ENCODE data around the gene PPP1R2.
"Not testable (repeated sequence)": the region's sequence is repeated elsewhere in the genome, so short reads cannot be mapped to it uniquely, and the experiment has no call there.

Gene PPP1R2

GRCh38 chr3:195532834-195533233 lies 10.3 kb downstream of the PPP1R2 start:
- no peak for DNase-seq

DNA sequence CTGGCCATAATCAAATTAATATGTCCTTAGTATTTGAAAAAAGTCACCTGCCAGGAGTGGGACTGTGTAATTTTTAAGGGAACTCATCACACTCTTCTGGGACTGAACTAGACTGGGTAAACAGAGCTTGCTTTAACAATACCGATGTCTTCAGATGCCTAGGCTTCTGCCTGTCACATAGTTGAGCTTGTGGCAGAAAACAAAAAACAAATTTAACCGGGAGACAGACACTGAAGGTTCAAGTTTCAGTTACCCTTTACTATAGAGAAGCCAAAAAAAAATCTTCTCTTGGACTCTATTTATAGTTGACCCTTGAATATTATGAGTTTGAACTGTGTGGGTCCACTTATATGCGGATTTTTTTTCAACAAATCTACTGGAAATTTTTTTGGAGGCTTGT lies 10.8 kb downstream of the PPP1R2 start:
- DNase-seq: no peak

- DNase-seq: no peak
Observed at GRCh38 chr3:195531683-195532082, 11.4 kb downstream of the PPP1R2 start.

DNA sequence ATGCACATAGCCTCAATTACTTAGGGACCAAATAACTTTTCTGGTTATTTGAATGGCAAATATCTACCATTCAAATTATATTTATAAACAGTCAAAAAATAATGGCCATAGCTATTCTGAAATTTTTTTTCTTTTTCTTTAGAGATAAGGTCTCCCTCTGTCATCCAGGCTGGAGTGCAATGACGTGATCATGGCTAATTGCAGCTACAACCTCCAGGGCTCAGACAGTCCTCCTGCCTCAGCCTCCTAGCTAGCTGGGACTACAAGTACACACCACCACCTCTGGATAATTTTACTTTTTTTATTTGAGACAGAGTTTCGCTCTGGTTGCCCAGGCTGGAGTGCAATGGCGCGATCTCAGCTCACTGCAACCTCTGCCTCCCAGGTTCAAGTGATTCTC lies 16.6 kb downstream of the PPP1R2 start:
- DNase-seq: peak; percentile 35

DNA sequence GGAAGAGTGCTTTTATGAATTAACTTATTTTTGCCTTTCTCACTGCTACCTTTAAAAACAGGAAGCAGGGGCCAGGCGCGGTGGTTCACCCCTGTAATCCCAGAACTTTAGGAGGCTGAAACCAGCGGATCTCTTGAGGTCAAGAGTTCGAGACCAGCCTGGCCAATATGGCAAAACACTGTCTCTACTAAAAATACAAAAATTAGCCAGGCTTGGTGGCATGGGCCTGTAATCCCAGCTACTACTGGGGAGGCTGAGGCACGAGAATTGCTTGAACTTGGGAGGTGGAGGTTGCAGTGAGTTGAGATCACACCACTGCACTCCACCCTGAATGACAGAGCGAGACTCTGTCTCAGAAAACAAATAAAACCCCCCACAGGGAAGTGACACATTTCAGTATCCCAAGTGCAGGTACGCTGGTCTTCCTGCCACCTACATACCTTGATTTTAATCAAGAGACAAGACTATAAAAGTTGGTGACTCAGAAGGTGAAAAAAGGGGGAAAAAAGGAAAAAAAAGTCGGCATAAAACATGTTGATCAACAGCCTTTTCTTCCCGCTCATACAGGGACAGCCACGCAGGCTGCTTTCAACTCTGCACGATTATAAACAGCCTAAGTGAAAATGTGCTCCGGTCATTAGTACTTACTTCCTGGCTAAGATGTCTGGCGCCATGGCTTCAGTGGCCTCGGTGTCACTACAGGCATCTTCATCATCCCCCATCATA lies 18.8 kb downstream of the PPP1R2 start:
- no peak for DNase-seq

DNA sequence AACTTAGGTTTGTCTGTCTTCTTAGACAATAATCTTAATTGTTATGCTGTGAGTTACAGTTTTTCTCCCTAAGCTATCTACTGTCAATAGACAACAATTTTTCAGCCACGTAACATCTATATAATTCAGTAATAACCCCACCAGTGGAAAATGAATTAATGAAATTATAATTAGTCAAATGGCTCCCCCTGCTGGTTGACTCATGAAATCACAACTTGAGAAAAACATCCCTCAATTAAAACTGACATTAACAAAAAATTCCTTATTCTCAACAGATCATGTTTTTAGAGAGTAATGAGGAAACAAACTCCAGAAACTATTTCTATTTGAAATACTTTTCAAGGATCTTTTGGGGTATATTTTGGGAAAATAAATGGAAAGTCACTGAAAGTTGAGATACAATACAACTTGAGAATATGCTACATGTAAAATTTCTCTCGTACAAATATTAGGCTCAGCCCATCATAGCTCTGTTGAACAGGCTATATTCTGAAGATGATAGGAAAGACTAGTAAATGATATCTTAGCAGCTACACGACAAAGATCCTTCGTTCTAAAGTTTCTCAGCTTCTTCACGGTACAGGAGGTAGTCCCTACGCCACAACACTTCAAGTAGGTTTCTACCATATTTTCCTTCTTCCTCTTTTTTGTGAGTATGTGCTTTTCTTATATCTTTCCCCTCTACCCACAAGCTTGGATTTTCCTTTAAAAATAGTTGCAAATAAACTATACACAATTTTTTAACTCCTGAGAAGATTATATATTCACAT lies 20.7 kb downstream of the PPP1R2 start:
- peak; percentile 80 for DNase-seq

DNA sequence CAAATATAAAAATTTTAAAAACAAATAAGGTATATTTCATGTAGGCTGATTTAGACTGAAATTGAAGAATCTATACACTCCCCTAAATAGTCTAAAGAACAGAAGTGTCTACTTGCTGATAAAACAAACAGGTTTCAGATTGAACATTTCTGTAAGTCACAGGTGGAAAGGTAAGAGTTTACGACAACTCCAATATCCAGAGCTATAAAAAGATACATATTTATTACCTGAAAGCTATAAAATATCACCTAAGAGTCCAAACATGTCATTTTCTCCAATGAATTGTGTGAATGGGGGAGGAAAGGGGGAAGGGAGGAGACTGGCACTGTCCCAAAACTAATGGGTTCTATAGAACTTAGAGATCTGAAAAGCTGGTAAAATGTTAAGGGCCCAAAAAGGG lies 26.1 kb downstream of the PPP1R2 start:
- no peak for DNase-seq

DNA sequence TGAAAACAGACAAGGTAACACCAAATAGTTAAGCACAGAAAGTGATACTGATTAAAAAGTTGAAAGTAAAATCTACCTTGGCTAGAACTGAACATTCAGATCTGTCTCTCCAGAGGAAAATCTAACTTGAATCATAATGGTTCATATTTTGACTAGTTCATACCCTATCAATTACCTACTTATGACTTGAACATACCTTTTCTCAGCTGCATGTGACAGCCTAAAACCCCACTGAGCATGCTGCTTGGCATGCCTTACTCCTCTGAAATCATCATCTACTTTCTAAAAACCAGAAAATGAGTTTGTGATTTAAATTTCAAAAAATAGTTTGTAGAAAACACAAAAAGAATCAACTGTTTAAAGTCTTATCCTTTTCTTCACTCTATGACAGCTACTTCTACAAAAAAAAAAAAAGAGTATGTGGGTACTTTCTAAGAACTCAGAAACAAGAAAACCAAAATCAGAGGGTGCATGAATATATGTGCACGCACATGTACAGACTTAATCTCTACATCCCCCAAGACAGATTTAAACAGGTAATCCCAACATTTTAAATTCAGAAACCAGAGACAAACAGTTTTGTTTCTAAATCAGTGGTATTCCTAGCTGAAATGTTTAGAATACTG lies 28.4 kb downstream of the PPP1R2 start:
- DNase-seq: not testable (repeated sequence)

DNA sequence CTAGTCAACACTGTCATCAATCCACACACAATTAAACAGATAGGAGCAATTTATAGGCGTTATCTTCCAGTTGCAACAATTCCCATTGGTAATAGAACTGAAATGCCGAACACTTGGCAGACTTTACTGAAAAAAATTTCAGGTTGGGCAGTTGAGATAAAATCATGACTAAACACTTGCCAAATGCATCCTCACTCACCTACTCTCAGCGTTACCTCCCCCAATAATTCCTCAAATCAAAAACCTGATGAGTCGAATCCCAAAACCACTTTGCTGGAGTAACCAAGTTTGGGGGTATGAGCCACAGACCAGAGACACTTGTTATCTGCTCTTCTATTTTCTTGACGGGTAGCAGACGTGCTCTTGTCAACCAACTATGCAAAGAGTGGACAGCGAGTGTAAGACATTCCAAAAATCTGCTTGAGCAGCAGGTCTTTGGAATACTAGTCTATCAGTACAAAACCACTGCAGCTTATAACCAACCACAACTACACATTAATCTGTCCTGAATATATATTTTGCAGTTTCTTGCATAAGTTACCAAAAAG lies 30.3 kb downstream of the PPP1R2 start:
- no peak for DNase-seq

DNA sequence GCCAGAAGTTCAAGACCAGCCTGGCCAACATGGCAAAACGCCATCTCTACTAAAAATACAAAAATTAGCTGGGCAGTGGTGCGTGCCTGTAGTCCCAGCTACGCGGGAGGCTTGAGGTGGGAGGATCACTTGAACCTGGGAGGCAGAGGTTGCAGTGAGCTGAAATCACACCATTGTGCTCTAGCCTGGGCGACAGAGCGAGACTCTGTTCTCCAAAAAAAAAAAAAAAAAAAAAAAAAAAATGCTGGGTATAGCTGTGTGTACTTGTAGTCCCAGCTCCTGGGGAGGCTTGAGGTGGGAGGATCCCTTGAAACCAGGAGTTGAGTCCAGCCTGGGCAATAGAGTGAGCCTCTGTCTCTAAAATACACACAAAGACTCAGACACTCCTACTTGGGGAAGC lies 32.0 kb downstream of the PPP1R2 start:
- DNase-seq: no peak

GRCh38 chr3:195508185-195508584 lies 34.9 kb downstream of the PPP1R2 start:
- no peak for DNase-seq

GRCh38 chr3:195475614-195476013 lies 67.5 kb downstream of the PPP1R2 start:
- no peak for DNase-seq

GRCh38 chr3:195475116-195475515 lies 68.0 kb downstream of the PPP1R2 start:
- DNase-seq: not testable (repeated sequence)

DNA sequence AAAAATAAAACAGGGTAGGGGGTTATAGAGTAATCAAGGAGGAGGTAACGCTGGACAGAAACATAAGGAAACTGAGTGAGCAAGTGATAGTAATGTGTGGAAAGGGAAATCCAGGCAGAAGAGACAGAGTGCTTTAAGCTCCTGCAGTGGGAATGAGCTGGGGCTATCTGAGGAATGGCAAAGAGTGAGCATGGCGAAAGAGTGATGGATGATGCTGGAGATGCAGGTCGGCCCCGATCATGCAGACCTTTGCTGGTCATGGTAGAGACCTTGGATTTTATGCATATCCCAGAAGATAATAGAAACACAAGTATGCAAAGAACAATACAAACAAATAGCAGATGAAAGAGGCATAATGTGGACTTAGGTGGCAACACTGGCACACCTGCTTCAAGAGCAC lies 74.3 kb downstream of the PPP1R2 start:
- DNase-seq: no peak

DNA sequence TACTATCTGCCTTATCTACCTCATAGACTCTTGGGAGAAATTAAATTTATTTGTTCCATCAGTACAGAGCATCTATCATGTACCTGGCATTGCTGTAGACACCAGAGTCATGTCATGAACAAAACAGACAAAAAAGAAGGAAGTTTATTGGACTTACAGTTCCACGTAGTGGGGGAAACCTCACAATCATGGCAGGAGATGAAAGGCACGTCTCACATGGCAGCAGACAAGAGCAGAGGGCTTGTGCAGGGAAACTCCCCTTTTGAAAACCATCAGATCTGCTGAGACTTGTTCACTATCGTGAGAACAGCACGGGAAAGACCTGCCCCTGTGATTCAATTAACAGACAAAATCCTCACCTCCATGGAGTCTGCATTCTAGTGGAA lies 74.7 kb downstream of the PPP1R2 start:
- no peak for DNase-seq

DNA sequence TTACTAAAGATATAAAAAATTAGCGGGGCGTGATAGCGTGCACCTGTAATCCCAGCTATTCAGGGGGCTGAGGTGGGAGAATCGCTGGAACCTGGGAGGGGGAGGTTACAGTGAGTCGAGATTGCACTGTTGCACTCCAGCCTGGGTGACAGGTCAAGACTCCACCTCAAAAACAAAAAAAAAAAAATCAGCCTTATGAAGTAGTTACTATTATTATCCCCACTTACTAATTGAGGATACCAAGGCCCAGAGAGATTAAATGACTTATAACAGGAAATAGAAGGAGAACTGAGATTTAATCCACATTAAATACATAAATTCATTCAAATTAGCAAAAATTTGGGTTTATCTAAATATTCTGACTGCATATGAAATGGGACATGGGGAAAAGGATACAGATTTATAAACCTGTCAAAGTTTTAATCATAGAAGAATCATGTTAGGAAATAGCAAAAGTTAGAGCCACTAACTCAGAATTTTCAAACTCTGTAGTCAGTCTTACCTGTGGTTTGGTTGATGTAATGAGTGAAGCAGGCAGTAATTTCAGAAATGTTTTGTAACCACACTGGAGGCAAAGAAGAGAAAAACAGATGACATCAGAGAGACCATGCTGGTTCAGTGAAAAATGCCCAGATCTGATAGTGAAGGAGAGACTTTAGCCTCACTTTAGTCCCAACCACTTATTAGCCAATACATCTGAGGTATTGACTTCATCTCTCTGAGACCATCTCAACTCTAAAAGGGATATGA lies 75.3 kb downstream of the PPP1R2 start:
- DNase-seq: no peak

DNA sequence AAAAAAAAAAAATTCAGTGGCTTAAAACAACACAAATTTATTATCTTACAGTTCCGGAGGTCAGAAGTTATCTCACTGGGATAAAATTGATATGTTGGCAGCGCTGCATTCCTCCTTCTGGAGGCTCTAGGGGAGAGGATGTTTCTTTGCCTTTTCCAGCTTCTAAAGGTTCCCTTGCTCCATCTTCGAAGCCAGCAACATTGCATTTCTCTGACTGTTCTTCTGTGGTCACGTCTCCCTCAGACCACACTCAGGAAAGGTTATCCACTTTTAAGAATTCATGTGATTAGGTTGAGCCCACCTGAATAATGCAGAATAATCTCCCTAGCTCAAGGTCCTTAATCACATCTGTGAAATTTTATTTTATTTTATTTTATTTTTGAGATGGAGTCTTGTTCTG lies 76.9 kb downstream of the PPP1R2 start:
- no peak for DNase-seq

Measured in hematopoietic multipotent progenitor cell treated with erythropoietin and hydrocortisone succinate and interleukin-3 and kit ligand, for 8 days (in vitro differentiated cells).